Pancreas (tissue), 10 donors: ENCODE results near the gene DDX51. TPM values are rescaled to one million over a fixed set of nuclear protein-coding genes. Genes with fewer than 3 reads are reported as not detected.

Experiments
- ATAC-seq, 4 donors: fragments of 200-7000 bp; cut with Tn5 transposase; one replicate each; pipeline versions ENCODE4 v1.8.0 to v1.9.1; 2020; ENCODE audit warnings: mild to moderate bottlenecking in 4 of 4, moderate library complexity in 4 of 4
- DNase-seq, 6 donors: peaks; one replicate each; pipeline ENCODE4 v3.0.0-alpha.2; 2020
- FAIRE-seq: peaks from 2 replicates; lab custom pipeline; 2012; peaks lifted over from hg19 to GRCh38; lab: Jason Lieb, UNC
- H3K27ac ChIP-seq, 4 donors: fragments of 200-600 bp; sonication (generic); 1 replicate in 3 of 4; 2 replicates in 1 of 4; pipeline versions ENCODE4 v1.5.0 to v1.8.0; 2020
- H3K27me3 ChIP-seq, 4 donors: fragments of 200-600 bp; one replicate each; pipeline ENCODE4 v1.8.0; 2021
- H3K36me3 ChIP-seq, 3 donors: fragments of 200-600 bp; sonication (generic) in 1 of 3; one replicate each; pipeline versions ENCODE4 v1.5.0 to v1.8.0; 2020 to 2021
- H3K4me1 ChIP-seq, 3 donors: fragments of 200-600 bp; one replicate each; pipeline ENCODE4 v1.8.0; 2021
- H3K4me3 ChIP-seq, 4 donors: fragments of 200-600 bp; sonication (generic) in 2 of 4; one replicate each; pipeline versions ENCODE4 v1.5.0 to v1.8.0; 2020 to 2021
- H3K9me3 ChIP-seq, 4 donors: fragments of 200-600 bp; one replicate each; pipeline ENCODE4 v1.8.0; 2021
- CTCF ChIP-seq, 4 donors: fragments of 200-600 bp; sonication (generic) in 3 of 4; IDR thresholded peaks; one replicate each; pipeline versions ENCODE4 v1.5.0 to v1.8.0; 2021; ENCODE audit warnings: antibody characterized with exemption in 4 of 4
- WGBS, 2 donors: extraction: QIAGEN DNeasy Blood & Tissue Kit; methylation state at CpG; one replicate each; pipeline ENCODE4 v1.1.7; 2013; 5-methylcytosine and 5-hydroxymethylcytosine counted together
- intact Hi-C, 3 donors: fragments of 100-400 bp; cut with DNase I; formaldehyde crosslinking; loops; one replicate each; pipeline versions ENCODE4 v1.11.1 to v1.14.2; 2022
- polyA plus RNA-seq, 2 donors: library from polyadenylated mRNA; stranded (reverse); fragments of 200-250 nt; gene quantifications; one replicate each; pipeline ENCODE4 v1.2.3, GENCODE V29; 2013
- total RNA-seq, 6 donors: library from RNA; stranded (reverse); fragmentation: NEBNext Ultra II Directional in 4 of 6; extraction: Animal tissue kit (Norgen Biotek cat#: 25700) in 4 of 6; gene quantifications; one replicate each; pipeline versions ENCODE4 v1.2.1 to v1.2.4, GENCODE V29; 2021 to 2023
- donor health status: healthy with polysubstance abuse.
- donor health status: DM: no; HTN: no; CAD: no; lungs with moderate emphysema.
- donor health status: DM: no; HTN: no; CAD: no.
- donor health status: control.
- donor health status: control.
- donor health status: Bipolar disorder and iron deficiency.
- donor health status: DM: yes; HTN: yes; CAD: no.
- donor health status: DM: no; HTN: no; CAD: no.
- donor health status: DM: no; HTN: no; CAD: no.
- donor health status: DM: yes; HTN: yes; CAD: no.

Gene DDX51
- total and polyA plus RNA-seq, 8 donors = 7.8 to 46.7 (median 13.7) TPM

GRCh38 chr12:132146098-132146497, 2.0 kb upstream of the DDX51 start:
- no peak for FAIRE-seq
- no peak for ATAC-seq

GRCh38 chr12:132145334-132145733, 1.2 kb upstream of the DDX51 start:
- WGBS, 2 donors = 69 to 77% methylated on average over 7 of the region's 7 CpGs
- FAIRE-seq (no peak), ATAC-seq (no peak), DNase-seq (peak in 4 of 6 donors; percentile 13 to 43 (median 24))
- H3K4me1 ChIP-seq = peaks cover 4 to 16% (median 8%) of the 10 kb centered on the region in 3 donors
- H3K36me3 ChIP-seq = peaks cover 0 to 16% (median 7%) of the 10 kb centered on the region in 3 donors
- H3K9me3 ChIP-seq = no peaks in the 10 kb centered on the region
- H3K27me3 ChIP-seq = no peaks in the 10 kb centered on the region
- no peak overlapping the region for H3K27ac ChIP-seq
- peak overlapping the region in 3 of 4 donors; percentile 68 to 95 (median 92) for H3K4me3 ChIP-seq
- no peak for TF ChIP-seq CTCF (IDR thresholded peaks at IDR 0.05)
- intact Hi-C loops = no loop called here

More at GRCh38 chr12:132146098-132146497, 2.0 kb upstream of the DDX51 start:
- 91% methylated on average over 24 of the region's 24 CpGs for WGBS, 2 donors
- Histone ChIP-seq H3K4me3 (no peak overlapping the region), H3K4me1 (peaks cover 4 to 16% (median 8%) of the 10 kb centered on the region in 3 donors), H3K36me3 (peaks cover 0 to 10% (median 2%) of the 10 kb centered on the region in 3 donors), H3K27ac (no peak overlapping the region), H3K9me3 (no peaks in the 10 kb centered on the region), H3K27me3 (no peaks in the 10 kb centered on the region)
- intact Hi-C loops = no loop called here
- no peak for TF ChIP-seq CTCF (IDR thresholded peaks at IDR 0.05)
- DNase-seq = no peak

- Histone ChIP-seq H3K9me3 (no peaks in the 10 kb centered on the region), H3K36me3 (peaks cover 0 to 22% (median 11%) of the 10 kb centered on the region in 3 donors), H3K27ac (peak overlapping the region in 3 of 4 donors; percentile 69 to 76 (median 72)), H3K27me3 (no peaks in the 10 kb centered on the region), H3K4me3 (peak overlapping the region; percentile 68 to 95 (median 91)), H3K4me1 (peaks cover 4 to 16% (median 8%) of the 10 kb centered on the region in 3 donors)
- ATAC-seq (peak in 2 of 4 donors; percentile 6 to 8), DNase-seq (no peak), FAIRE-seq (no peak)
- WGBS, 2 donors = 3 to 4% methylated on average over 15 to 17 of the region's 17 CpGs
- TF ChIP-seq CTCF (IDR thresholded peaks at IDR 0.05) = no peak
- intact Hi-C loops = no loop called here
Measured at GRCh38 chr12:132144810-132145168, 670 bp upstream of the DDX51 start.

- peaks cover 0 to 34% (median 19%) of the 10 kb centered on the region in 3 donors for H3K36me3 ChIP-seq
- no peak for TF ChIP-seq CTCF (IDR thresholded peaks at IDR 0.05)
- FAIRE-seq (no peak), DNase-seq (peak in 4 of 6 donors; percentile 13 to 72 (median 50)), ATAC-seq (peak in 1 of 4 donors; percentile 1)
- no peaks in the 10 kb centered on the region for H3K27me3 ChIP-seq
- peaks cover 4 to 16% (median 8%) of the 10 kb centered on the region in 3 donors for H3K4me1 ChIP-seq
- peak overlapping the region in 1 of 4 donors; percentile 72 for H3K27ac ChIP-seq
- H3K9me3 ChIP-seq = no peaks in the 10 kb centered on the region
- 0 to 1% methylated on average over 76 to 82 of the region's 82 CpGs for WGBS, 2 donors
- H3K4me3 ChIP-seq = peak overlapping the region; percentile 68 to 95 (median 91)
- intact Hi-C loops = no loop called here
Measured at GRCh38 chr12:132143336-132144071, 615 bp downstream of the DDX51 start.
